Right forelimb (tissue), 1 donor: Measurements from ENCODE around the gene ENTPD8.
"Not testable (repeated sequence)": the region's sequence is repeated elsewhere in the genome, so short reads cannot be mapped to it uniquely, and the experiment has no call there.

Source experiments
- DNase-seq: peaks from one replicate; pipeline ENCODE4 v3.0.0-alpha.2; 2018

ENTPD8 gene

GRCh38 chr9:137457406-137458193 lies 16.4 kb upstream of the ENTPD8 start:
- peak; percentile 46 for DNase-seq

- DNase-seq, result peak; percentile 39
Observed at GRCh38 chr9:137456864-137457405, 15.8 kb upstream of the ENTPD8 start.

GRCh38 chr9:137456061-137456863 lies 15.1 kb upstream of the ENTPD8 start:
- DNase-seq, result peak; percentile 41

- peak; percentile 41 for DNase-seq
Observed at GRCh38 chr9:137455359-137455991, 14.3 kb upstream of the ENTPD8 start.

GRCh38 chr9:137454597-137455358 lies 13.6 kb upstream of the ENTPD8 start:
- peak; percentile 52 for DNase-seq

GRCh38 chr9:137454145-137454596 lies 13.0 kb upstream of the ENTPD8 start:
- DNase-seq, result peak; percentile 68

GRCh38 chr9:137453643-137454081 lies 12.5 kb upstream of the ENTPD8 start:
- peak; percentile 76 for DNase-seq

- no peak for DNase-seq
Observed at GRCh38 chr9:137452761-137453642, 11.8 kb upstream of the ENTPD8 start.

GRCh38 chr9:137452006-137452760 lies 11.0 kb upstream of the ENTPD8 start:
- DNase-seq, result no peak

GRCh38 chr9:137451264-137452005 lies 10.3 kb upstream of the ENTPD8 start:
- not testable (repeated sequence) for DNase-seq

GRCh38 chr9:137450539-137451222 lies 9.5 kb upstream of the ENTPD8 start:
- not testable (repeated sequence) for DNase-seq

- no peak for DNase-seq
Observed at GRCh38 chr9:137449931-137450538, 8.9 kb upstream of the ENTPD8 start.

GRCh38 chr9:137449081-137449844 lies 8.1 kb upstream of the ENTPD8 start:
- no peak for DNase-seq

GRCh38 chr9:137448602-137448962 lies 7.4 kb upstream of the ENTPD8 start:
- no peak for DNase-seq

- no peak for DNase-seq
Observed at GRCh38 chr9:137447722-137448601, 6.8 kb upstream of the ENTPD8 start.

- no peak for DNase-seq
Observed at GRCh38 chr9:137446851-137447471, 5.8 kb upstream of the ENTPD8 start.
